Activated naive CD4-positive, alpha-beta T cell treated with Interleukin-2 at 50 U/mL for 16 hours (primary cell): ENCODE data around the gene CDH15.
"Not testable (repeated sequence)": the region's sequence is repeated elsewhere in the genome, so short reads cannot be mapped to it uniquely, and the experiment has no call there.

Experiments used
- DNase-seq: peaks from one replicate; pipeline ENCODE4 v3.0.0-alpha.2; 2020

The CDH15 gene

DNA sequence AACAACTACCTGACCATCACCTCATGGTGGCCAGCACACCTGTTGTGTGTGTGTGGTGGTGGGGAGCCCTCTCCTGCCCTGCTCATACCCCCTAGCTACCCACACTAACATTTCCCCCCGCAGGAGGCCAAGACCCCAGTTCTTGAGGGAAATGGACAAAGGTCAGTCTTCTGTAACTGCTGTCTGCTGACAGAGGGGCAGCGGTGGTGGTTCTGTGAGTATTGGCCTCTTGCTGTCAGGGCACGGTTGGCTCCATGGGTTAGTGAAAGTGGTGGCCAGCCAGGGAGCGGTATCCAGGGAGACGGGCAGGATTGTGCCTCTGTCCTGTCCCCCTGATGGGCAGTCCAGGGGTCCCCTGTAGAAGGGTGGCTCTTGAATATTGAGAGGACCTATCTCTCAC lies 72.1 kb downstream of the CDH15 start:
- DNase-seq: no peak

DNA sequence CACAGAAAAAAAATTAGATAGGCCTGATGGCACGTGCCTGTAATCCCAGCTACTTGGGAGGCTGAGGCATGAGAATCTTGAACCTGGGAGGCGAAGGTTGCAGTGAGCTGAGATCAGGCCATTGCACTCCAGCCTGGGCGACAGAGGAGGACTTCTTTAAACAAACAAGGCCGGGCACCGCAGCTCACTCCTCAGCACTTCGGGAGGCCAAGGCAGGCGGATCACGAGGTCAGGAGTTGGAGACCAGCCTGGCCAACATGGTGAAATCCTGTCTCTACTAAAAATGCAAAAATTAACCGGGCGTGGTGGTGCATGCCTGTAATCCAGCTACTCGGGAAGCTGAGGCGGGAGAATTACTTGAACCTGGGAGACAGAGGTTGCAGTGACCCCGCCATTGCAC lies 72.7 kb downstream of the CDH15 start:
- DNase-seq: not testable (repeated sequence)

DNA sequence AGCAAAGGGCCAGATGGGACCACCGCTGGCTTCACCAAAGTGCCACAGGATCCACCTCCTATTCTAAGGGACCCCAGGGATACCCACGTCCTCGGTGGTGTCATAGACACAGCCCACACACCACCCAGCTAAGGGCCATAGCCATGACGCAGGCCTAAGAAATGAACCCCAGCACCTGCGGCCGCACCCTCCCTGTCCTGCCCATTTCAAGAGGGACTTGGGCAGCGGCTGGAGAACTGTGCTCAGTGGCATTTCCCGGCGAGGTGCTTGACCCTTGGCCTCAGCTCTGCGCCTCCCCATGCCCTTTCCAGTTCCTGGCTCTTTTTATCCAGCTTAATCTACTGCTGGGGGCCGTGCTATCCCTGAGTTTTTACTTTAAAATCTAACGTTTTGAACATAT lies 73.2 kb downstream of the CDH15 start:
- no peak for DNase-seq
